ENCODE data around the gene KXD1. TPM values are rescaled to one million over a fixed set of nuclear protein-coding genes. Genes with fewer than 3 reads are reported as not detected.

Gene KXD1
- total and polyA plus RNA-seq, 2 donors (not counting 1 experiment from before 2014, with no cell fraction given), result 63.3 to 108 TPM

DNA sequence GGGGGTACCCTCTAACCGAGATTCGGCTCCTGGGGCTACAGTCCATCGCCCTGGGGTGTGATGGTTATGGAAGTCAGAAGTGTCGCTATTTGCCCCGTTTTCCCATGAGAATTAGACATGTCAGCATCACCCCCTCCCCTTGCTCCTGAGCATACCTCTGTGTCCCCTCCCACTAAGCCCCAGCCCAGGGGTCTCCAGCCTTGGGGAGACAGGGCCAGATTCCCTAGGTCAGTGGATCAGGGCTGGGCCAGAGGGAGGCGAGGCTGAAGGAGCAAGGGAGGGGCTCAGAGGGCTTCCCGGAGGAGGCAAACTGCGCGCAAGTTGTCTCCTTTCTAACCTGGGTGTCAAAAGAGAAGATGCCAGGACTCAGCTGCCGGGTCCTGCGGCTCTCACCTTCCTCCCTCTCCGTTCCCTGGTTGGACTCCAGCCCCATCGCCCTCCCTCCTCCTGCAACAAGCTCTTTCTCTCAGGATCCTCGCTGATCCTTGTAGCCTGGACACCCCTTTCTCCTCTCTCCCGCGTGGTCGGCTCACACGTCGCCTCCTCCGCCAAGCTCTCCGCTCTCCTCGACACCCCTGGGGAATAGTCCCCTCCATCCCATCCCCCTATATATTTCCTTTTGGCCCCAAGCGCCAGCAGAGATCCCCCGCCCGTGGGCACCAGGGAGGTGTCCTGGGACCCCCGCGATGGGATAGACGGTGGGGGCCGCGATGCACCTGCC is 54.5 kb downstream of the KXD1 start:
- Histone ChIP-seq H3K27me3 (ENCODE audit: control insufficient read depth, insufficient read depth, low read length) (peaks cover 71% of the 10 kb centered on the region), H3K4me3 (replicated peaks in 1 of 4; ENCODE audit: control extremely low read depth in 1 of 4, insufficient read depth in 1 of 4, low read depth in 3 of 4, low read length in 4 of 4) (peak overlapping the region in 2 of 4 experiments; percentile 17 to 48), H4K20me1 (ENCODE audit: control insufficient read depth, extremely low read depth, insufficient read depth, low read length) (no peaks in the 10 kb centered on the region), H3K9me3 (ENCODE audit: control insufficient read depth, insufficient read depth, low read depth, low read length) (no peaks in the 10 kb centered on the region), H3K4me1 (ENCODE audit: control insufficient read depth, extremely low read depth, insufficient read depth, low read length) (no peaks in the 10 kb centered on the region), H3K4me2 (ENCODE audit: extremely low read depth, insufficient read depth, low read length) (peak overlapping the region; percentile 8), H3K79me2 (ENCODE audit: control insufficient read depth, insufficient read depth, low read length) (no peaks in the 10 kb centered on the region), H3K36me3 (ENCODE audit: control insufficient read depth, insufficient read depth, low read length) (no peaks in the 10 kb centered on the region), H2AFZ (ENCODE audit: low read length) (no peak overlapping the region), H3K9ac (ENCODE audit: insufficient read depth, low read length) (no peak overlapping the region), H3K27ac (ENCODE audit: insufficient read depth, low read length) (no peak overlapping the region)
- DNase-seq (ENCODE audit: low read depth in 2 of 2), result no peak
- TF ChIP-seq EZH2 (IDR thresholded peaks at IDR 0.05; ENCODE audit: low read length, missing control alignments) (peak; percentile 99), CTCF (conservative IDR thresholded peaks at IDR 0.05 in 1 of 2, IDR thresholded peaks at IDR 0.05 in 1 of 2; ENCODE audit: low read depth in 1 of 2, low read length in 2 of 2) (no peak)

DNA sequence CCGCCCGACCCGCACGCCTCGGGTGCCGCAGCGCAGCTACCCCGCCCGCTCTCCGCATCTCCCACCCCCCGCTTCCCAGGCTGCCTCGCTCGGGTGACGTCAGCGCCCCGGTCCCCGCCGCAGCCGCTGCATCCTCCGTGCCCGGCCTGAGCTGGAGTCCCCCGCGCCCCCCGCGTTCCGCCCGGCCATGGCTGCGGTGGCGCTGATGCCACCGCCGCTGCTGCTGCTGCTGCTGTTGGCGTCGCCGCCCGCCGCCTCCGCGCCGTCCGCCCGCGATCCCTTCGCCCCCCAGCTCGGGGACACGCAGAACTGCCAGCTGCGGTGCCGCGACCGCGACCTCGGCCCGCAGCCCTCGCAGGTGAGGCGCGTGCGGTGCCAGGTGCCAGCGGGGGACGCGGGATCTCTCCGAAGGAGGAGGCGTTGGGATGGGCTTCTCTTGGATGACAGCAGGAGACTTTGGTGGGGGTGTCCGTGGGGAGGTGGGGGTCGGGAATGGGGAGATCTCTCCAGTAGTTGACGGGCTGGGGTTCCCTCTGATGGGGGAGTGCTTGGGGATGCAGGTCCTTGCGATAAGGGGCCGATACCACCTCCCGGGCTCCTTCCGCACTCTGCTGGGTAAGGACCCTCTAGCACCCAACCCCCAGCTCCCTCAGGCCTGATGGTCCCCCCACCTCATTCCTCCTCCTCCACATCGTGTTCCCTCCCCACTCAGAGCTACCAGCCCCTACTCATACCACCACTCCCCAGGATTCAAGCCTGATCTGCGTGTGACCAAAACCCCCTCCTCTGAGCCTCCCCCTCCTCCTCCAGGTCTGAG is 55.3 kb downstream of the KXD1 start, which contains the start of gene TMEM59L:
Gene TMEM59L, plus strand, starts transcription at position 99 of the 817 bp plus-strand sequence. Its CDS starts 89 bp downstream, at position 188.
- Histone ChIP-seq H3K9ac (ENCODE audit: insufficient read depth, low read length) (no peak within 1 kb of the TSS), H3K36me3 (ENCODE audit: control insufficient read depth, insufficient read depth, low read length) (no peaks in the 10 kb centered on the region), H3K4me1 (ENCODE audit: control insufficient read depth, extremely low read depth, insufficient read depth, low read length) (no peaks in the 10 kb centered on the region), H2AFZ (ENCODE audit: low read length) (no peak within 1 kb of the TSS), H3K27ac (ENCODE audit: insufficient read depth, low read length) (no peak within 1 kb of the TSS), H3K9me3 (ENCODE audit: control insufficient read depth, insufficient read depth, low read depth, low read length) (no peaks in the 10 kb centered on the region), H3K4me3 (replicated peaks in 1 of 4; ENCODE audit: control extremely low read depth in 1 of 4, insufficient read depth in 1 of 4, low read depth in 3 of 4, low read length in 4 of 4) (peak within 1 kb of the TSS in 3 of 4 experiments; percentile 15 to 48 (median 17)), H4K20me1 (ENCODE audit: control insufficient read depth, extremely low read depth, insufficient read depth, low read length) (no peaks in the 10 kb centered on the region), H3K27me3 (ENCODE audit: control insufficient read depth, insufficient read depth, low read length) (peaks cover 64% of the 10 kb centered on the region), H3K79me2 (ENCODE audit: control insufficient read depth, insufficient read depth, low read length) (no peaks in the 10 kb centered on the region), H3K4me2 (ENCODE audit: extremely low read depth, insufficient read depth, low read length) (peak within 1 kb of the TSS; percentile 62)
- TF ChIP-seq CTCF (conservative IDR thresholded peaks at IDR 0.05 in 1 of 2, IDR thresholded peaks at IDR 0.05 in 1 of 2; ENCODE audit: low read depth in 1 of 2, low read length in 2 of 2) (no peak), EZH2 (IDR thresholded peaks at IDR 0.05; ENCODE audit: low read length, missing control alignments) (peak; percentile 32)
- no peak for DNase-seq (ENCODE audit: low read depth in 2 of 2)

- DNase-seq (ENCODE audit: low read depth in 2 of 2), result no peak
- no peaks in the 10 kb centered on the region for H4K20me1 ChIP-seq (ENCODE audit: control insufficient read depth, extremely low read depth, insufficient read depth, low read length)
- H2AFZ ChIP-seq (ENCODE audit: low read length), result no peak overlapping the region
- no peak overlapping the region for H3K27ac ChIP-seq (ENCODE audit: insufficient read depth, low read length)
- H3K4me2 ChIP-seq (ENCODE audit: extremely low read depth, insufficient read depth, low read length), result no peak overlapping the region
- TF ChIP-seq EZH2 (IDR thresholded peaks at IDR 0.05; ENCODE audit: low read length, missing control alignments), result no peak
- no peak for TF ChIP-seq CTCF (conservative IDR thresholded peaks at IDR 0.05 in 1 of 2, IDR thresholded peaks at IDR 0.05 in 1 of 2; ENCODE audit: low read depth in 1 of 2, low read length in 2 of 2)
- H3K4me3 ChIP-seq (replicated peaks in 1 of 4; ENCODE audit: control extremely low read depth in 1 of 4, insufficient read depth in 1 of 4, low read depth in 3 of 4, low read length in 4 of 4), result no peak overlapping the region
- H3K9ac ChIP-seq (ENCODE audit: insufficient read depth, low read length), result no peak overlapping the region
- H3K9me3 ChIP-seq (ENCODE audit: control insufficient read depth, insufficient read depth, low read depth, low read length), result no peaks in the 10 kb centered on the region
- H3K4me1 ChIP-seq (ENCODE audit: control insufficient read depth, extremely low read depth, insufficient read depth, low read length), result no peaks in the 10 kb centered on the region
- no peaks in the 10 kb centered on the region for H3K79me2 ChIP-seq (ENCODE audit: control insufficient read depth, insufficient read depth, low read length)
- no peaks in the 10 kb centered on the region for H3K36me3 ChIP-seq (ENCODE audit: control insufficient read depth, insufficient read depth, low read length)
- peaks cover 56% of the 10 kb centered on the region for H3K27me3 ChIP-seq (ENCODE audit: control insufficient read depth, insufficient read depth, low read length)
Observed at GRCh38 chr19:18613589-18614234, 56.0 kb downstream of the KXD1 start.
